HG03565 (cell line): ENCODE measurements around the gene TRIM37.
"Not testable (repeated sequence)": the region's sequence is repeated elsewhere in the genome, so short reads cannot be mapped to it uniquely, and the experiment has no call there.

ENCODE experiments used
- ATAC-seq: cut with Tn5 transposase; IDR thresholded peaks from one replicate; pipeline ENCODE4 v1.9.1; 2021; ENCODE audit warnings: mild to moderate bottlenecking, moderate library complexity; ENCODE audit not compliant: unreplicated experiment

The TRIM37 gene

DNA sequence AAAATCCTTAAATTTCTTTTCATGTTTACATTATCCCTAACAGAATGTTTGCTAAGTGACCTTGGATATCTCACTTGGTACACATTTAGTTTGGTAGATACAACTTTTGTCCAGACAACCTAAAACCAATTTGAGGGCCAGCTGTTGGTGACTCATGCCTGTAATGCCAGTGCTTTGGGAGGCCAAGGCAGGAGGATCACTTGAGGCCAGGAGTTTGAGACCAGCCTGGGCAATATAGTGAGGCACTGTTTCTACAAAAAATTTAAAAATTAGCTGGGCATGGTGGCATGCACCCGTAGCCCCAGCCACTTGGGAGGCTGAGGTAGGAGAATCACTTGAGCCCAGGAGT is 149.0 kb downstream of the TRIM37 start:
- not testable (repeated sequence) for ATAC-seq

DNA sequence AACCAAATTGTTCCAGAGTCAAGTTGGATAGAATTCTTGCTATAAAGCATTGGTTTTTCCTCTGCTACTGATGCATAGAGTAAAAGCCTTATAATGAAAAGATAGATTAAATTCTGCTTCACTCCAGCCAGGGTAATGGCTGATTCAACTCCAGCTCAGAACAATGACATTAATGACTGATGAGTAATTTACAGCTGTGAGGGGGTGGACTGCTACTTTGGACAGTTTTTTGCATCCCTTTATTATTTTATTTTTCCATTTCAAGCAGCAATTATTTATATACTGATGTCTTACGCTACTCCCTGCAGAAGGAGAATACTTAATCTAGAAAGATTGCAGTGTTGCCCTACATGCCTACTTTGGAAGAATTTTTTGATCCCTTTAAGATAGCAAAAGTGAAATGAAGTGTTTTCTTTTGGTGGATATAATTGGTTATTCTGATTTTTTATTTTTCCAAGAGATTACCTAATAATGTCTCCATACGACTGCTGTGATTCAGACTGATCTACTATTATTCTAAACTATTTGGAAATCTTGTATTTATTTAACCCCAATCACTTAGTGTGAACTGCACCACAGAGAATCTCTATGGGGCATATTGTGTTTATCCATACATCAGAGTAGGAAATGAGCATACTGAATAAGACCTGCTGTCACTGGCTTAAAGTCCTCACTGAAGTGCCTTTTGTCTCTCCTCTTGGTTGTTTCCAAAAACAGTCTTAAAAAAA is 149.5 kb downstream of the TRIM37 start:
- no peak for ATAC-seq

DNA sequence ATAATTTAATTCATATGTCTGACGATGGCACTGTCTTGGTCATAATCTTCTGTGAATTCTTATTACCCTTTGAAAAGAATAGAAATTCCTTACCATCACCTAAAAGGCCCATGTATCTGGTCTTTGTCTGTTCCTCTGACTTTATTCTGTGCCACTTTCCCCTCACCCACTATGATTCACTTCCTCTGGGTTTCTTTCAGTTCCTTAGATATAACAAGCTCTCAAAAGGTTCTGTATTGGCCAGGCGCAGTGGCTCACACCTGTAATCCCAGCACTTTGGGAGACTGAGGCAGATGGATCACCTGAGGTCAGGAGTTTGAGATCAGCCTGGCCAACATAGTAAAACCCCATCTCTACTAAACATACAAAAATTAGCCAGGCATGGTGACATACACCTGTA is 152.3 kb downstream of the TRIM37 start:
- ATAC-seq = not testable (repeated sequence)

- no peak for ATAC-seq
Measured at GRCh38 chr17:58947824-58948223, 158.9 kb downstream of the TRIM37 start.

DNA sequence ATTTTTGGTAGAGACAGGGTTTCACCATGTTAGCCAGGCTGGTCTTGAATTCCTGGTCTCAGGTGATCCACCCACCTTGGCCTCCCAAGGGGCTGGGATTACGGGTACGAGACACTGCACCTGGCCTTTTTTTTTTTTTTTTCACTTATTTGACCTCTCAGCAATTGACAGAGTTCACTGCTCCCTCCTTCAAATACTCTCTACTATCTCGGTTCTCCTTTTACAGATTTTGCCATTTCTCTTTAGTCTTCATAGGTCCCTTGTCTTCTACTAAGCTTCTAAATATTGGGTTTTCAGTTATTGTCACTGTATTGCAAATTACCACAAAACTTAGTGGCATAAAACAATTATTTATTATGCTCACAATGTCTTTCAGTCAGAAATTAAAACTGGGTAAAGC is 159.3 kb downstream of the TRIM37 start:
- no peak for ATAC-seq

DNA sequence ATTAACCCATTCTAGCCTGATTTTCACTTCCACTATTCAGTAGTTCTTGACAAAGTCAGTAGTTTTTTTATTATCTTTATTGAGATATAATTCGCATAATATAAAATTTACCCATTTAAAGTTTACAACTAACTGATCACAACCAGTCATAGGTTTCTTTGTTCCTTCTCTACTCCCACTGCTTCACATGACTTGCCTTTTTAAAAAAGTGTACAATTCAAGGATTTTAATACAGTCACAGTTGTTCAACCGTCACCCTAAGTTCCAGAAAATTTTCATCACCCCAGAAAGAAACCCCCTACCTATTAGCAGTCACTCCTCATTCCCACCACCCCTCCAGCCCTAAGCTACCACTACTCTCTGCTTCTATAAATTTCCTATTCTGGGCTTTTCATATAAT is 162.5 kb downstream of the TRIM37 start:
- ATAC-seq = no peak

- no peak for ATAC-seq
Measured at GRCh38 chr17:58936295-58936694, 170.4 kb downstream of the TRIM37 start.

GRCh38 chr17:58932956-58933355 is 173.7 kb downstream of the TRIM37 start:
- no peak for ATAC-seq
